ENCODE results near the gene LRTM2.

GRCh38 chr12:1836854-1837421, 16.6 kb downstream of the LRTM2 start:
- TF ChIP-seq CTCF (IDR thresholded peaks at IDR 0.05) (no peak), POLR2A (IDR thresholded peaks at IDR 0.05) (no peak)

Data from body of pancreas (tissue), 4 donors.